GM21447 (cell line): ENCODE measurements around the gene ZFHX3.
"Not testable (repeated sequence)": the region's sequence is repeated elsewhere in the genome, so short reads cannot be mapped to it uniquely, and the experiment has no call there.

ENCODE experiments used
- ATAC-seq: cut with Tn5 transposase; IDR thresholded peaks from one replicate; pipeline ENCODE4 v1.9.1; 2021; ENCODE audit not compliant: unreplicated experiment

The ZFHX3 gene

GRCh38 chr16:73000020-73000906 is 47.7 kb downstream of the ZFHX3 start:
- ATAC-seq = no peak

- ATAC-seq = no peak
These were observed 48.3 kb downstream of the ZFHX3 start for GRCh38 chr16:72999541-73000019.

GRCh38 chr16:72997141-72997542 is 50.8 kb downstream of the ZFHX3 start:
- no peak for ATAC-seq

DNA sequence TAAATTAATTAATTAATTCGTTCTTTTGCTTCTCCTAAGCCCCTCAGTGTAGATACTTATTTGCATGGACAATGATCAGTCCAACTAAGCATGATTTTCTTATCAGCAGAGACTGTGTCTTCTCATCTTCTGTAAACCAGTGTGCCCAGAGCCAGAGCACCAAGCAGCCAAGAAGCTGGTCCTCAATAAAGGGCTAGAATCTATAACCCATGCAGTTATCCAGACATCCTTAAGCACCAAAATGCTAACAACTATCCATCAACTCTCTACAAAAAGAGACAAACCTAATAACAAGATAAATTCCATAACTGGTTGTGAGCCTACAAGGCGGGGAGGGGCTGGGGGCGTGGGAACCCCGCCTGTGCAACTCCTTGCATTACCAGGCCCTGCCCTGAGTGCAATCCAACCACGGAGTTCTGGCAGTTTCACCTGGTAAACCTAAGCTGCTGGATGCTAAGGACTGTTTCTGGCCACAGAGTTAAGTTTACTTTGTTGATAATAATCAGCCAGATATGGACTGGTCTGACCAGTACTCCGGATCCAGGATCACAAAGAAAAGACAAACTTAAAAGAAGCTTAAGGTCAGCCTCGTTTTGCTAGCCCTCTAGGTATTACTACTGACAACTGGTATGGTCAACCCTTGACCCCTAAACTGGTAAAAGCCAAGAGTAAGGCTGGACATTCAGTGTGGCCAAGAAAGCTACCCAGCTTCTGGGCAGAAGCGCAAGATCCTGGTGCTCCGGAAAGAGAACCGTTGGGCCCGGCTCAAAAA is 51.5 kb downstream of the ZFHX3 start:
- no peak for ATAC-seq

DNA sequence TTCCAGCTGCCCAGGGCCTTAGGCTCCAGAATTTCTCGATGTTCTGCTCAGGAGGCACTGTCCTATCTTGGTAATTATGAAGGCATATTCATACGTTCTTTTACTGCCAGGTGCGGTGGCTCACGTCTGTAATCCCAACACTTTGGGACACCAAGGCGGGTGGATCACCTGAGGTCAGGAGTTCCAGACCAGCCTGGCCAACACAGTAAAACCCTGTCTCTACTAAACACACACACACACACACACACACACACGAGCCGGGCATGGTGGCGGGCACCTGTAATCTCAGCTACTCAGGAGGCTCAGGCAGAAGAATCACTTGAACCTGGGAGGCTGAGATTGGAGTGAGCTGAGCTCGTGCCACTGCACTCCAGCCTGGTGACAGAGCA is 52.1 kb downstream of the ZFHX3 start:
- ATAC-seq = not testable (repeated sequence)

DNA sequence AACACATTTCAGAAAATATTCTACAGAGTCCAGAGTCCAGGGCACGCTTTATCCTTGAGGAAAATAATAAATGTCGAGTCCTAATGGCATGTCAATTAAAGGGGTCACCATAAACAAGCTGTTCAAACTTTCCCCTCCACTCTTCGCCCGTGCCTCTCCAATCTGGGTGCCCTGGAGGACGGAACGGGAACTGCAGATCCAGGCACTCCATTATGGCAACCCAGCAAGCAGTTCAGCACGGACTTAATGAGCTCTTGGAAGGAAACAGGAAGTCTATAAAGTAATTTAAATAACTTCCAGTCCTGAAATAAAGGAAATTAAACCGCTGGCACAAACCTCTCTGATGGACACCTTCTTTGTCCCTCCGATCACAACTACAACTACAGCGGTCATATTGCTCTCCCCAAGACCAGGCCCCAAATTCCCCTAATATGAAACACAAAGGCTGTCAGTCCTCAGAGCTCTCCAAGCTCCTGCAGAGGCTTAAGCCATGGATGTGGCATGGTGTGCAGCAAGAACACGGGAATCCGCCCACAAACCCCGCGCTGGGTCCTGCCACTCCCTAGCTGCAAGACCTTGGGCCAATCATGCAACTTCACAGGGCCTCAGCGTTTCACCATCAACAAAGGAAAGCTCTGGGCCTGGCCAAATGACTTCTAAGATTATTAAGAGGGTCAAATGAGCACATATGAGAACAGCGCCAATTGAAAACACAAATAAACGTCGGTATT is 52.6 kb downstream of the ZFHX3 start:
- ATAC-seq = no peak

DNA sequence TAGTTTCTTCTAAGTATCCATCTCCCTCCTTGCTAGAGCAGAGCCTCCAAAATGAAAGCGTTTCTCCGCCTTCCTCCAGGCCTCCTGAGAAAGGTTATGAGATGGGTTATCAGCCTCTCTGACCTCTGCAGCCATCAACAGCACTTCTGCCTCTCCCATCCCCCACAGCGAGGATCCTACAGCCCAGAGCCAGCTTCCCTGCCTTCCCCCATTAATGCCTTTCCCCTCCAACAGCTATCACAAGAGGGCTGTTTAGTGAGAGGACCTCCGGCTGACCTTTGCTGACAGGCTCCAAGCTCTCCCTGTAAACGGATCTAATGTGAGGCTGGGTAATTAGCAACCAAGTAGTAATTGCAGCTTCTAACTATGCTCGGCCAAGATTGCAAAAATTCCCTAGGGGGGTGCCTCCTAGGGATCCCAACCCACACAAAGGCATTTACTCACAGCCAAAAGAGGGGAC is 55.8 kb downstream of the ZFHX3 start:
- no peak for ATAC-seq

DNA sequence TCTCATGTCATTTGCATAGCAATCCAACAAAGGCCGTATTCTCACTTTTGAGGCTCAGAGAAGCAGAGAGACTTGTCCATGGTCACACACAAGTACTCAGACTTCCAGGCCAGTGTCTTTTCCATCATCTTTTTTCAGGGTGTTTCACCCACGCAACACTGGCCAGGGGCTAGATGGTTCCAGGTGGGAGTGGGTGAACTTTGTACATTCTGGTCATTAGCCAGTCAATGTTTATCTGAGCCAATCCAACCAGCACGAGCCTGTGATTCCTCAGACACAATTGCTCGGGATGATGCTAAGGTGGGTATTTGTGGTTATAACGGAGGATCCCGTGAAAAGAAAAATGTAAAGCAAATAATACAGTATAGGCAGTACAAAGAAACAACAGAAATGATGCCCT is 56.3 kb downstream of the ZFHX3 start:
- ATAC-seq = no peak

DNA sequence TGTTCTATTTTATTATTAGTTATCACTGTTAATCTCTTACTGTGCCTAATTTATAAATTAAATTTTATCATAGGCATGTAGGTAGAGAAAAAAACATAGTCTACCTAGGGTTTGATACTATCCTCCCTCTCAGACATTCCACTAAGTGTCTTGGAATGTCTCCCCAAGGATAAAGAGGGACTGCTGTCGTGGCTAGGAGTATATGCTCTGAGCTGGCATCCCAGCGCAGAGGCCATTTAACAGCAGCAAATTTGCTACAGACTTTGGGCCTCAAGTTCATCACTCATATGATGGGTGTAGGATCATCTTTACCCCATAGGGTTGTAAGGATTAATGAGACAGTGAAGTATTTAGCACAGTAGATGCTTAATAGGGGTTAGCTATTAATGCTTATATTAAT is 56.7 kb downstream of the ZFHX3 start:
- no peak for ATAC-seq

- ATAC-seq = no peak
These were observed 57.4 kb downstream of the ZFHX3 start for GRCh38 chr16:72990571-72990970.

DNA sequence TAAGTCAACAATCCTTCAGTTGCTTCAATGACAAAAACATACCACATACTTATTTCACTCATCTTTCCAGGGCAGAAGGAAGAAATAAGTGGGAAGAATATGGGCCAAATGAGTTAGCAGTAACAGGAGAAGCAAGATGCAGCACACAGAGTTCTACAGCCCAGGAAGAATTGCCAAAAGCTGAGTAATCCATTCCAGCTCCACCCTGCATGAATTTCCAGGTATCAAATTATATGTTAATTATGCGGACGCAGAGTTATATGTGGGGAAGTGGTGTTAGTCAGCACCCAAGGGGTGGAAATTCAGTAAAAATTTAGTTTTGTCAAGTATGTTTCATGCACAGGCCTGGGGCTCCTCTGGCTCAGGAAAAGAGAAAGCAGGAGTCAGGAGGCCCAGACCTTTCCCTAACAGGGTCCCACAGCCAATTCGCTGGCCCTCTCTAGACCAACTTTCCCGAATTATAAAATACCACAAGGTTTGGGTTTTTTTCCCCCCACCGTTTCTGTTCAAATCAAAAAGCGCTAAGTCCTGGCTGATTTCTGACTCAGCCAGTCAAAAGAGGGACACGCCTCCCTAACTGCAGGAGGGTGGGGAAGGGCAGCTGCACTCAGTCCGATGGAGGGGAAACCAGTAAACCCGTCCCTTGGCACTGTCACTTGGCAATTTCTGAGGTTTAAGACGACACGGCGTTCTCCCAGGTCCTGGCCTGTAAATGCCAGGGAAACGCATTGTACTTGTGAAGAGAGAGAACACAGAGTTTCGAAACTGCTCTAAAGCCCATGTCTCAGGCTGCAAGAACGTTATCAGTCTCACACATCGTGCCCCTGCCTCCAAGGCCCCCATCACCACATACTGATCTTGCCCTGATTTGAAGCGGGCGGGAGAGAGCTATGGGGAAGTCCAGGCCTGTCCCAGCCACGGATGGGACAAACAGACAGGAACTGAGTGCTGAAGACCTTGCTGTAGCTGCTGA is 58.1 kb downstream of the ZFHX3 start:
- ATAC-seq = no peak

- ATAC-seq = not testable (repeated sequence)
These were observed 58.7 kb downstream of the ZFHX3 start for GRCh38 chr16:72989203-72989578.

- ATAC-seq = no peak
These were observed 59.4 kb downstream of the ZFHX3 start for GRCh38 chr16:72988569-72988968.

DNA sequence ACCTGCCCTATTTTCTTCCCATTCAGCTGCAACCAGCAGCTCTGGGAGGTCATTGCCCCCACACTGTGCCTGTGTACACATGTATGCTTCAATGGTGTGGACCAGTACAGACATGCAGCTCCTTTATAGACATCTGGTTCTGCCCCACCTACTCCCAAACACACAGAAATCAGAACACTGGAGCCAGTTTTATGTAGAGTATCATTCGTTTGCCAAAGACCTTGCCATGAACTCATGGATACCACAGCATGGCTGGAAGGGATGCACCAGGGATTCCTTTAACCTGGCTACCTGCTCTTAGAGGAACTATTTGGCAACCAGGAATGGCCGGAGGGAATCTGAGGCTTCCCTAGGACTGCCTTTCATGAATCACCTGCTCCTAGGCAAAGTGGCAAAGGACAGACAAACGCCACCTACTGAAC is 60.4 kb downstream of the ZFHX3 start:
- ATAC-seq = no peak

DNA sequence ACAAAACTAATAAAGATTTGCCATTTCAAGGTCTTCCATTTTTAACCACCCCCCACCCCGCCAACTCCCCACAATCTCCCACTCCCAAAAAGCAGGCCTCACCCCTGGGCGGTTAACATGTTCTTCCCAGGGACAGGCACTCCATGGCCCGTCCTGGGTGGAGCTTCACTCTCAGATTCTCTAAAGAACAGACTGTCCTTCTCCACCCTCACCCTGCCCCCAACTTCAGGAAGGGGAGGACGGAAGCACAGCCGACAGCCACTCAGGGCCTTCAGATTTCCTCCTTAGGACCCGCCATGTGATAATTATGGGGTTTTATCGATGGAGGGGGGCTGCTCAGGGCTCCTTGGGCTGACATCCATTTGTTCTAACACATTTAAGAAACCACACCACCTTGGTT is 61.9 kb downstream of the ZFHX3 start:
- ATAC-seq = no peak

- ATAC-seq = no peak
These were observed 62.6 kb downstream of the ZFHX3 start for GRCh38 chr16:72985148-72985941.

GRCh38 chr16:72983728-72984350 is 64.1 kb downstream of the ZFHX3 start:
- no peak for ATAC-seq

DNA sequence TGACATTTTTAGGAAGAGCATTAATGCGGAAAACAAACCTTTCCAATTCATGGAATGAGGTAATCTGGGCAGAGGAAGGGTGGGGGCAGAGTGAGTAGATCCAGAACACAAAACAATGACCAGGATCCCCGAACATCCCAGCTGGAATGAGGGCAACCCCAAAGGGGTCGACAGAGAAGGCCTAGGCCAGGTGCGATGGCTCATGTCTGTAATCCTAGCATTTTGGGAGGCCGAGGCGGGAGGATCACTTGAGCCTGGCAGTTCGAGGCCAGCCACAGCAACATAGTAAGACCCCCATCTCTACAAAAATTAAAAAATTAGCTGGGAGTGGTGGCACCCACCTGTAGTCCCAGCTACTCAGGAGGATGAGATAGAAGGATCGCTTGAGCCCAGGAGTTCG is 64.7 kb downstream of the ZFHX3 start:
- ATAC-seq = no peak

GRCh38 chr16:72979974-72980373 is 68.0 kb downstream of the ZFHX3 start:
- no peak for ATAC-seq
